ENCODE data around the gene TTYH3. TPM values are rescaled to one million over a fixed set of nuclear protein-coding genes. Genes with fewer than 3 reads are reported as not detected.

The TTYH3 gene
- total and polyA plus RNA-seq, 2 of the 13 experiments (the other 11 are each of a cell fraction or from before 2014, with no cell fraction given), result 26.3 to 50.0 TPM

DNA sequence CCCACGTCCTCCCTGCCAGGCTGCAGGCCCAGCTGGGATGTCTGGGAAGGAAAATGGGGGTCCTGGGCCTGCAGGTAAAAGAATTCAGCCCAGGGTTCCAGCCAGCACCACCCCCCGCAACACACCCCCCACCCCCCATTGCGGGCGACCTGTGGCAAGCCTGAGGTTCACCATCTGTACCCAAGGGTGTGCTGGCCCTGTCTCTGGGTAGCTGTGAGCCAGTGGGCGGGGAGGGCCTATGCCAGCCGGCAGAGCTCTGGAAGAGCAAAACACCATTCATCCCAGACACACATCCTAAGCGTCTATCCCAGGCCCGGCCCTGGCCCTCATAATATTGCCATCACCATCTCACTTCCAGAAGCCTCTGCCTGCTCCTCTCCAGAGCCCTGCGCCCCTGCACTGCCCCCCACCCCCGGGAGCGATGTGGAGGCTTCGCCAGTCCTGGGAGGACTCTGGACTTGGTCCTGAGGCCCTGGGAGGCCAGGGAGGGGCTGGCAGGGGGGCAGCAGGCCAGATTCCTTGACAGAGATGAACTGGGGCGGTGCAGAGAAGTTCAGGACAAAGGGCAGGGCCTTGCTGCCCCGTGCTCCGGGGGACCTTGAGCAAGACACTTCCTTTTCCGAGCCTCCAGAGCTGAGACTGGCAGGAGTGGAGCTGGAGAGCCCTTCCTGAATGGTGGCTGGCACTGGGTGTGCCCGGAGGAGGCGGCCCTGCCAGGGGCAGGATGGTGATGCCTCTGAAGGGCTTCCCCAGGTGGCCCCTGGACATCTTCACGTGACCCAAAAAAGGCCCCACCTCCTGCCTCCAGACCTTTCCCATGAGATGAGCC, 8.7 kb upstream of the TTYH3 start (continued):
- TF ChIP-seq ZBTB2 (CRISPR knock-in tag; IDR thresholded peaks at IDR 0.05; ENCODE audit: low read depth) (peak; percentile 25; the same call in 1 of the 2 replicates), ZFX (CRISPR knock-in tag; IDR thresholded peaks at IDR 0.05; ENCODE audit: low read depth) (peak; percentile 90), TFE3 (CRISPR knock-in tag; IDR thresholded peaks at IDR 0.05) (0 out of 2 replicates have a peak, but pooled peaks have one; percentile 46), HIVEP1 (CRISPR knock-in tag; IDR thresholded peaks at IDR 0.05) (peak; percentile 92), NR2C2 (CRISPR knock-in tag; IDR thresholded peaks at IDR 0.05; ENCODE audit: borderline replicate concordance) (peak; percentile 77), ATF4 (CRISPR knock-in tag; IDR thresholded peaks at IDR 0.05) (0 out of 4 replicates have a peak, but pooled peaks of 1 of the 2 experiments have one; percentile 41), ESRRA (CRISPR knock-in tag; IDR thresholded peaks at IDR 0.05; ENCODE audit: low read depth) (peak; percentile 91), ZNF75D (CRISPR knock-in tag; IDR thresholded peaks at IDR 0.05; ENCODE audit: borderline replicate concordance) (no peak), RXRA (CRISPR knock-in tag; IDR thresholded peaks at IDR 0.05) (peak; percentile 92), ZNF713 (CRISPR knock-in tag; IDR thresholded peaks at IDR 0.05) (no peak), POLR2AphosphoS2 (IDR thresholded peaks at IDR 0.05; ENCODE audit: low read depth, low read length) (no peak), XRCC5 (optimal IDR thresholded peaks at IDR 0.05; ENCODE audit: low read length) (no peak), ZNF678 (CRISPR knock-in tag; IDR thresholded peaks at IDR 0.05) (no peak), SRSF9 (IDR thresholded peaks at IDR 0.05; ENCODE audit: borderline replicate concordance, insufficient read depth, low read depth, low read length, poor library complexity, severe bottlenecking) (no peak), ZNF652 (CRISPR knock-in tag; IDR thresholded peaks at IDR 0.05; ENCODE audit: borderline replicate concordance, low read depth) (no peak), HES4 (CRISPR knock-in tag; IDR thresholded peaks at IDR 0.05; ENCODE audit: borderline replicate concordance) (no peak; the same call in 1 of the 2 replicates), GABPA (IDR thresholded peaks at IDR 0.05; ENCODE audit: low read depth, low read length) (no peak), GABPA (CRISPR knock-in tag; IDR thresholded peaks at IDR 0.05; ENCODE audit: low read depth) (peak; percentile 58; the same call in 1 of the 2 replicates), MLLT10 (CRISPR knock-in tag; IDR thresholded peaks at IDR 0.05) (no peak), DPF2 (CRISPR knock-in tag; IDR thresholded peaks at IDR 0.05; ENCODE audit: borderline replicate concordance, low read depth) (peak; percentile 93)
- TF ChIP-seq, protein P1, sequence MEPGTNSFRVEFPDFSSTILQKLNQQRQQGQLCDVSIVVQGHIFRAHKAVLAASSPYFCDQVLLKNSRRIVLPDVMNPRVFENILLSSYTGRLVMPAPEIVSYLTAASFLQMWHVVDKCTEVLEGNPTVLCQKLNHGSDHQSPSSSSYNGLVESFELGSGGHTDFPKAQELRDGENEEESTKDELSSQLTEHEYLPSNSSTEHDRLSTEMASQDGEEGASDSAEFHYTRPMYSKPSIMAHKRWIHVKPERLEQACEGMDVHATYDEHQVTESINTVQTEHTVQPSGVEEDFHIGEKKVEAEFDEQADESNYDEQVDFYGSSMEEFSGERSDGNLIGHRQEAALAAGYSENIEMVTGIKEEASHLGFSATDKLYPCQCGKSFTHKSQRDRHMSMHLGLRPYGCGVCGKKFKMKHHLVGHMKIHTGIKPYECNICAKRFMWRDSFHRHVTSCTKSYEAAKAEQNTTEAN (CRISPR knock-in tag; conservative IDR thresholded peaks at IDR 0.05), result 0 out of 2 replicates have a peak, but pooled peaks have one; percentile 36
- TF ChIP-seq, protein P2, sequence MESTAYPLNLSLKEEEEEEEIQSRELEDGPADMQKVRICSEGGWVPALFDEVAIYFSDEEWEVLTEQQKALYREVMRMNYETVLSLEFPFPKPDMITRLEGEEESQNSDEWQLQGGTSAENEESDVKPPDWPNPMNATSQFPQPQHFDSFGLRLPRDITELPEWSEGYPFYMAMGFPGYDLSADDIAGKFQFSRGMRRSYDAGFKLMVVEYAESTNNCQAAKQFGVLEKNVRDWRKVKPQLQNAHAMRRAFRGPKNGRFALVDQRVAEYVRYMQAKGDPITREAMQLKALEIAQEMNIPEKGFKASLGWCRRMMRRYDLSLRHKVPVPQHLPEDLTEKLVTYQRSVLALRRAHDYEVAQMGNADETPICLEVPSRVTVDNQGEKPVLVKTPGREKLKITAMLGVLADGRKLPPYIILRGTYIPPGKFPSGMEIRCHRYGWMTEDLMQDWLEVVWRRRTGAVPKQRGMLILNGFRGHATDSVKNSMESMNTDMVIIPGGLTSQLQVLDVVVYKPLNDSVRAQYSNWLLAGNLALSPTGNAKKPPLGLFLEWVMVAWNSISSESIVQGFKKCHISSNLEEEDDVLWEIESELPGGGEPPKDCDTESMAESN (CRISPR knock-in tag; conservative IDR thresholded peaks at IDR 0.05), result 0 out of 2 replicates have a peak, but pooled peaks have one; percentile 17

All from HepG2 (cell line).